ENCODE data around the gene ACTG2.

Gene ACTG2

DNA sequence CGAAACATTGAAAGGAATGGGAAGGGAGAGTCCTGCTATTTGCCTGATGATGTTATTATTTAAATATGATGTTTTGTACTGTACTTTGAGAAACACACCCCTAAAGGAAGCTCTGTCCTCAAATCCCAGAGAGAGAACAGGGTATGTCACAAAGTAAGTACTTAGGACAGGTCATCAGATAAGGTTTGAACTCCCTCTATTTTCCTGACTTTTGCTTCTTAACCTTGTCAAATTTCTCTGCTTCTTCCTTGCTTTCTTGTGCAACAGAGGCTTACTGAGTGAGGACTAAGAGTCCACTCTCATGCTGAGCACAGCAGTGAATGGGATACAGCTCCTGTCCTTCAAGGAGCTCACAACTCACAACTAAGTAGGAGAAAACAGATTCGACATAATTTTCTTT is 37.6 kb downstream of the ACTG2 start:
- no peak overlapping the region for H3K4me3 ChIP-seq (ENCODE audit: low read depth, low read length)
- TF ChIP-seq, protein P1, sequence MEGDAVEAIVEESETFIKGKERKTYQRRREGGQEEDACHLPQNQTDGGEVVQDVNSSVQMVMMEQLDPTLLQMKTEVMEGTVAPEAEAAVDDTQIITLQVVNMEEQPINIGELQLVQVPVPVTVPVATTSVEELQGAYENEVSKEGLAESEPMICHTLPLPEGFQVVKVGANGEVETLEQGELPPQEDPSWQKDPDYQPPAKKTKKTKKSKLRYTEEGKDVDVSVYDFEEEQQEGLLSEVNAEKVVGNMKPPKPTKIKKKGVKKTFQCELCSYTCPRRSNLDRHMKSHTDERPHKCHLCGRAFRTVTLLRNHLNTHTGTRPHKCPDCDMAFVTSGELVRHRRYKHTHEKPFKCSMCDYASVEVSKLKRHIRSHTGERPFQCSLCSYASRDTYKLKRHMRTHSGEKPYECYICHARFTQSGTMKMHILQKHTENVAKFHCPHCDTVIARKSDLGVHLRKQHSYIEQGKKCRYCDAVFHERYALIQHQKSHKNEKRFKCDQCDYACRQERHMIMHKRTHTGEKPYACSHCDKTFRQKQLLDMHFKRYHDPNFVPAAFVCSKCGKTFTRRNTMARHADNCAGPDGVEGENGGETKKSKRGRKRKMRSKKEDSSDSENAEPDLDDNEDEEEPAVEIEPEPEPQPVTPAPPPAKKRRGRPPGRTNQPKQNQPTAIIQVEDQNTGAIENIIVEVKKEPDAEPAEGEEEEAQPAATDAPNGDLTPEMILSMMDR (IDR thresholded peaks at IDR 0.05; ENCODE audit: low read depth, low read length), result no peak

- no peak overlapping the region for H3K4me3 ChIP-seq (ENCODE audit: low read depth, low read length)
- TF ChIP-seq, protein P1 (IDR thresholded peaks at IDR 0.05; ENCODE audit: low read depth, low read length), result no peak
Measured at GRCh38 chr2:73931531-73932500, 39.0 kb downstream of the ACTG2 start.

DNA sequence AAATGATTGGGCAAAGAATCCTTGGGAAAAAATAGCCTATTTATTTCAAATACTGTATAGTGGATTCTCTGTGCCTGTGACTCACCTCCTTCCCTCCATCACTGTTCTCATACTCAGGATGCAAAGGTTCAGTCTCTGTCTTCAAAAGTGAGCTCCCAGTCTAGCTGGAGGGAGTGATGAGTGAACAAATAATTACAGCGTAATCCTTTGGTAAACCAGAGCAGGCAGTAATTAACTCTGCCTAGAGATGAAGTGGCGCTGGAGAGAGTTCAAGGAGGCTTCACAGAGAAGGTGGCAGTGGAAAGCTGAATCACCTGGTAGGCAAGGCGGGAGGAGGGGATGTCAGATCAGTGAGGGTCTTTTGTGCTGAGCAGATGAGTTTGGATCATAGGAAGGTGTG is 40.4 kb downstream of the ACTG2 start:
- TF ChIP-seq, protein P1 (IDR thresholded peaks at IDR 0.05; ENCODE audit: low read depth, low read length), result no peak

GRCh38 chr2:73935641-73936040 is 42.8 kb downstream of the ACTG2 start:
- TF ChIP-seq, protein P1 (IDR thresholded peaks at IDR 0.05; ENCODE audit: low read depth, low read length), result no peak
- no peak overlapping the region for H3K4me3 ChIP-seq (ENCODE audit: low read depth, low read length)

More for the DNA sequence above, 40.4 kb downstream of the ACTG2 start:
- no peak overlapping the region for H3K4me3 ChIP-seq (ENCODE audit: low read depth, low read length)

DNA sequence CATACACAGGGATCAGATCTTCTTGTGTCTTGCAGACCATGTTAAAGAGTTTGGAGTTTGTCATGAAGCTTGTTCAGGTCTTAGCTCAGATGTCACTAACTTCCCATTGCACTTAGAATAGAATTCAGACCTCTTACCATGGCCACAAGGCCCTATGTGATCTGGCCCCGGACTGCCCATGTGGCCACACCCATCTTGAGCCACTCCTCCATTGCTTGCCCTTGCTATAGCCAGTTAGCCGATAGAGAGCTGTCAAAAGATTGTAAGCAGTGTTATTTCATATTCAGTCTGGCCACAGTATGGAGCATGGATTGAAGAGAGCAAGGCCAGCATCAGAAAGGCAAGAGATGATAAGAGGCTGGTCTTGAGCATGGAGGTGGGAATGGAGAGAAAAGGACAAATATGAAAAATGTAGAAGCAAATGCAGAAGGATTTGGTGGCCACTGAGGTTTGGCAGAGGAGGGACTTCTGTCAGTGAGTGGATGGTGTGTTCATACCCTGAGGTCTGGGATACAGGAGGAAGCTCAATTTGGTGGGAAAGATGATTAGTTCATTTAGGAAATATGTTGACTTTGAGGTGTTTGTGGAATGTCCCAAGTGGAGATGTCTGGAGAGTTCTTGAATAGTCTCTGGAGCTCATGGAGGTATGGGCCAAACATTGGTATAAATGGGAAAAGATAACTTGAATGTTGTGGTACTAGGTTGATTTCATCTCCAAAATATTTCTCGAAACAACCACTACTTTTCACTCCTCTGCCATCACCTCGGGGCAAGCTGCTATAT is 44.5 kb downstream of the ACTG2 start:
- TF ChIP-seq, protein P1 (IDR thresholded peaks at IDR 0.05; ENCODE audit: low read depth, low read length), result no peak
- H3K4me3 ChIP-seq (ENCODE audit: low read depth, low read length), result no peak overlapping the region

GRCh38 chr2:73937899-73938298 is 45.1 kb downstream of the ACTG2 start:
- no peak overlapping the region for H3K4me3 ChIP-seq (ENCODE audit: low read depth, low read length)
- TF ChIP-seq, protein P1 (IDR thresholded peaks at IDR 0.05; ENCODE audit: low read depth, low read length), result no peak
